NCI-H226 (cell line): ENCODE data around the gene HDAC3.

Source experiments
- DNase-seq: peaks from one replicate; pipeline ENCODE4 v3.0.0-alpha.2; 2015

HDAC3 gene

DNA sequence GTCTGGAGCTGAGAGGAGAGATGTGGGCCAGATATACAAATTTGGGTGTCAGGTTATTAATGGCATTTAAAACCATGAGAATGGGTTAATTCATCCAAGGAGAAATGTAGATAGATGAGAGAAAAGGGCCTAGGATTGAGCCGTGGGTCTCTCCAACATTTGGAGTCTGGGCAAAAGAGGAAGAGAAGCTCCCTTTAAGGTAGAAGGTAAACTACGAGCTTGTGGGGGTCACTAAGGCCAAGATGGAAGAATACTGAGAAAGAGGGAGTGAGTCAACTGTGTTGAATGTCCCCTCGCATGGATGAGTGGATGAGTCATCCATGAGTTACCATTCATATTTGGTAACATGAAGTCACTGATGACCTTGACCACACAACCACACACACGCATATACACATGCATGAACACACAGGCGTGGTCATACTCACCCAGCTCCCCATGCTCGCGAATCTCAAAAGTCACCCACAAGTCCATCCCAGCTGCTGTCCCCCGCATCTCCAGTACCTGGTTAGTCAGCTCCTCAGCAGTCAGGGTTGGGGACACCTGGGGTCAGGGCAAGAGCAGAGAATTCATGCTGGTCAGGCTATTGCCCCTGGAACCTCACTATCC is 21.4 kb upstream of the HDAC3 start:
- peak; percentile 61 for DNase-seq

DNA sequence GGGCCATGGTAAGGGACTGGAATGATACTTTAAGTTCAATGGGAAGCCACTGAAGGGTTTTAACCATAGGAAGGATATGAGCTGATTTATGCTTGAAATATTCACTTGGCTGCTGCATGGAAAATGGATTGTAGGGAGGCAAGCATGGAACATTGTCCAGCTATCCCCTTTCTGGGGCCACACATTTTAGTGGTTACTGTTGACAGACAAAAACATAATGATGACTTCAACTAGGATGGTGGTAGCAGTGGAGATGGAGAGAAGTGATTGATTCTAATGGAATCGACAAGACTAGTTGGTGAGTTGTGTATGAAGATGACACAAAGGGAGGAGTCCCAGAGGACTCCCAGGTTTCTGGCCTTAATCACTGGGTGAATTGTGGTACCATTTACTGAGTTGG is 20.8 kb upstream of the HDAC3 start:
- DNase-seq, result no peak

DNA sequence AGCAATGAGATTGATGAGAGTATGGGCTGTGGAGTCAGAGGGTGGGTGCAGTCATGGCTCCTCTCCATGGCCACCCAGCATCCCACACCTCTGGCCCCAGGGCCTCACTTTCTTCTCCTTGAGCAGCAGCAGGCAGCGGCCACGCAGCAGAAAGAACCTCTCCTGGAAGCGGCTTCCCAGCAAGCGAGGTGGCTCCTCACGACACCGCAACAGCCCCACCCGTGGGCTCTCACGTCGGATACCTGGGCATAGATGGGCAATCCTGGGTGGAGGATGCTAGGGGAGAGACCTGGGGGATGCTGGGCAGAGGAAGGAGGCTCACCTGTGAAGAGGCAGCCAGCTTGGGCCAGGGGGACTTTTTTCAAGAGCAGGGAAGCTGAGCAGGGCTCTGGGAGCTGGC is 19.7 kb upstream of the HDAC3 start:
- no peak for DNase-seq

DNA sequence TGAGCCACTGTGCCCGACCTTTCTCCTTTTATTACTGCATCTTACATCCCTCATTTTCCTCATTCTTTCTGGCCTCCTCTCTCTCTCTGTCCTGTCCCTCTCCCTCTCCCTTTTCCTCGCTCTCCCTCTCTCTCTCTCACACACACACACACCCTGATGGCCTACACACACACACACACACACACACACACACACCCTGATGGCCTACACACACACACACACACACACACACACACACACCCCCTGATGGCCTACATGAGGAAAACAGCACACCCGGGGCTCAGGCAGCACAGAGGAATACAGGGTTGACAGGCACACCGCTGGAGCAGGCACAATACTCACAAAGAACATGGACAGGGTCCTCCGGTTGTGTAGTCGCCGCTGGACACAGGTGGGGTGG is 18.4 kb upstream of the HDAC3 start:
- no peak for DNase-seq

DNA sequence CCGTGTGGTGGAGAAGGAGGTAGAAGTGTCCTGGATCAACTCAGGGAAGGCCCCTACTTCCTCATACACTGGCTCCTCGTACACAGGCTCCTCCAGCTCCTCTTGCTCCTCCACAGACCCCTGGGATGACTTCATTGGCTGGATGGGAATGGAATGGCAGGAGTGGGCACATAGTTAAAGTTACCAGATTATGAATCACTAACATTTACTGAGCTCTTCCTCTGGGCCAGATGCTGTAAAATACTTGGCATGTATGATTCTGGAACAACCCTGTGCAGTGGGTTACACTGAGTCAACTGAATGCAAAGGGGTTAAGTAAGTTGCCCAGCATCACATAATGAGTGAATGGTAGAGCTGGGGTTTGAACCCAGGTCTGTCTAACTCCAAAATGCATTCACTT is 17.6 kb upstream of the HDAC3 start:
- peak; percentile 80 for DNase-seq

DNA sequence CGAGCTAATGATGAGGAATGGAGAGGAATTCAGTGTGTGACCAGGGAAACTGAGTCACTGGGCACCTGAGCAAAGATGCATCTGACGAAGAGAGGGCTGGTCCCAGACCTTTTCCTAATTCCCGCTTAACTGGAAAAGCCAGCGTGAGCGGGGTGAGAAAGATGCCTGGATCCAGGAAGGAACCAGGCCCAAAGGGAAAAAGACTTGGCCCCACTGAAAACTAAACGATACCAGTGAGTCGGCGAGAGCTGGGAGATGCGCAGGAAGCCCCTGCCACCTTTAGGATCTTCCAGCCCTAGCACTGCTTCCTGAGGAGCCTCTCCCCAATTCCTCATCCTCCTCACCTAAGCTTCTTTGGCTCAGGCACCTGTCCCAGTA is 15.1 kb upstream of the HDAC3 start:
- DNase-seq, result no peak

DNA sequence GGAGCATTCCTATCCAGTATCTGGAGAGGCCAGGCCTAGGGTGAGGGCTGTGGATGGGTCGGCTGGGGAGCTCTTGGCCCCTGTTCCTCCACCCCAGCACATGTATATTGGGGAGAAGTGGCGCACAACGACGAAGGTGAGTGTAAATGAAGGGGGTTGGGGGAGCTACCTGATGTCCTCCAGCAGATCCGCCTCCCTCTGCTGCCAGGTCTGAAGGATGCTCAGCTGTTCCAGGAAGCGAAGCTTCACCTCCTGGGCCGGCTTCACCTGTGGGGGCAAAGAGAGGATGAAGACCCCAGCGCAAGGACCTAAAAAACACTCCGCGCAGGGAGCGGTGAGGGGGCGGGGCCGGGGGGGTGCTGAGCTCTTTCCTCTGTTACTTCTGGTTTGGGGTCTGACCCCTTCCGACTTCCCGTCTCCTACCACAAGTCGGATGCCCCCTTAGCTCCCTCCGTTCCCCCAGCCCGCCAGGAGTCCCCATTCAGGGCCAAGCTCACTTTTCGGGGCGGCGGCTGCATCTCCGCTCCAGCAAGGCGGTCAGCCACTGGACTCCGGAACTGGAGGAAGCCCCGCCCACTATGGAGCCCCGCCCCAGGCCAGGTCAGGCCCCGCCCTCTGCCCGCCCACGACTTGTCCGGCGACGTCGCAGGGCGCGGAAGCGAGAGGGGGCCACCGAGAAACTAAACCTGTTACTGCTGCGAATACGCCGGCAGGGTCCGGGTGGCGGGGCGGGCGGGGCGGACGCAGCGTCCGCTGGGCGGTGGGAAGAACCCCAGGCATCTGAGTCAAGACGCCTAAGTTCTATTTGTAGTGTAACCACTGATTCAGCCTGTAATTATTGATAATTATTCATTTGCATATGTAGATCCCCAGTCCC is 14.4 kb upstream of the HDAC3 start, which contains the start of gene FCHSD1:
Gene FCHSD1 (minus strand): TSS at position 568 of the 877 bp plus-strand sequence. CDS start 50 bp downstream, at position 518.
- peak; percentile 55 for DNase-seq

DNA sequence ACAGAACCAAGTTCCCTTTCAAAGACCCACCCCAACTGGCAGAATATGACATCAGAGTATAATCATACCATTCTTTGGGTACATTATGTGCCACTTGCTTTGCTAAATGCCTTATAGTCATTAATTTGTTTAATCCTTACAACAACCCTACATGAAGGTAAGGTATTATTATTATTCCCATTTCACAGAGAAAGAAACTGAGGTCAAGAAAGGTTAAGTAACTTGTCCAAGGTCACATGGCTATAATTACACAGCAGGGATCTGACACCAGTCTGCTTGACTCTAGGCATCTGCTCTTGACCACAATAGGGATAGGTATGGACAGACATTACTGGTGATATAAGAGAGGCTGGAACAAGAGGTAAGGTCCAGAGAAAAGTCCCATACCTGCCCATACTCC is 13.3 kb upstream of the HDAC3 start:
- no peak for DNase-seq

DNA sequence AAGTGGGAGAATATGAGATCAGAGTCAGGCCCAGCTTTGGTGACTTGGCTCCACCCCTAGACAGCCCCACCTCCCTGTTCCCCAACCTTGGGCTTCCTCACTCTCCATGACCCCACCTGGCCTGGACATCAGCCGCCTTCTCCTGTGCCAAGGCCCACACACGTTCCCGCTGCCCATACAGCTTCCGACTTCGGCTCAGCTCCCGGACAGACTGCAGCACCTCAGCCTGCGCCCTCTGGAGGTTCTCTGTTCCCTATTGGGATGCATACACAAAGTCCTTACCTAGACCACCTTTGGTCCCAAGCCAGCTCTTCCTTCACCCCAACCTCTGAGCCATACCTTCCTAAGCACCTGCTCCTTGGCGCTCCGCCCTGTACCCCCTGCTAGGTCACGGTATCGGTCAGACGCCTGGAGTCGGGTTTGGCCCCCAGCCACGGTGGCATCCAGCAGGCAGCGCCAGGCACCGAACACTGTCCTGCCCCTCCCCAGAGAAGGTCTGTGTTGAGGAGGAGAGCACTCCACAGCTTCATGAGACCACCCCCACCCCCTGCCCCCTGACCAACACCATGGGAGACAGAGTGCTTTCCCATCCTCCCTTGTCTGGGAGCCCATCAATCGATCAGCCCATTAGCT is 12.5 kb upstream of the HDAC3 start:
- DNase-seq, result no peak

DNA sequence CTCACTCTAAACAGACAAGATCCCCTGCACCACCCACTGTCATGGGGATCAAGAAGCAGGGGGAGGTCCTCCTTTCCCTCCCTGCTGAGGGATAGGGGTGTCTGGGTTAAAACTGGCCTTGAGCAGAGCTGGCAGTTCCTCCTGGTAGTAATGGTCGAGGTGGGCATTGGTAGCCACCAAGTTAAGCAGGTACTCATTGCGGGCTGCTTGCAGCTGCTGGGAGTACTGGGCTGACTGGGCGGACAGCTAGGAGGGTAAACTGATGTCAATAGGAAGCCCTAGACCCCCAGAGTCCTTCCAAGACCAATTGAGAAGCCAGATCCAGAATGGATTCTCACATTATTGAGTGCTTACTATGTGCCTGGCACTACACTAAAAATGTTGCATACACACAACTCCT is 11.2 kb upstream of the HDAC3 start:
- no peak for DNase-seq

DNA sequence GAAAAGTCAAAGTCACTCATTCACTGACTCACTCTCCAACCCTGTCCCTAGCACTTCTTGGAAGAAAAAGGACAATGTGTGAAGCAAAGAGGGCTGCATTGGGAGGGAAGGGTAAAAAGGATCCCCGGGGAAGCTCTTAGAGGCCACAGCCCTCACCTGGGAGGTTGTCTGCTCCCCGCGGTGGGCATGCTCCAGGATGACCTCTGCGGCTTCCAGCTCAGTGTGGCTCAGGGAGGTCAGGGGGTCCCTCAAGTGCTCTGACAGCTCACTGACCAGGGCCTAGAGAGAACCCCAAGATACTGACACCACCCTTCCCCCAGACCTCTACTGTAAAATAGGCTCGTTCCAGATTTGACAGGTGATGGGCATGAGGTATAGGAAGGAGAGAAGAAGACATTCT is 10.6 kb upstream of the HDAC3 start:
- DNase-seq, result no peak

DNA sequence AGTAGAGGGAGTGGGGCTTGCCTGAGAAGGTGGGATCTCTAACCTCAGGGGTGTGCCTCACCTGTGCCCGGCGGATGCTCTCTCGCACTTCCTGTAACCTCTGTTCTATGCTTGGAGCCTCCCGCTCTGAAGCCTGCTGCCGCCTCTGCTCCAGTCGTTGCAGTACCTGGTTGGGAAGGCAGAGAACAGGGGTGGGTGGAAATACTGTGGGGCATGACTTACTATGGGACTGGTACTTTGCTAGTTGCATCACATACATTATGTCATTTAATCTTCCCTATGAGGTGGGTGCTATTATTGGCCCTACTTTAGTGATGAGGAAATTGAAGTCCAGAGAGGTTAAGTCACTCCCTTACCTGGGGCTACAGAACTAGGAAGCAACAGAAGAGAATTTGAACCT is 9.4 kb upstream of the HDAC3 start:
- DNase-seq, result no peak

DNA sequence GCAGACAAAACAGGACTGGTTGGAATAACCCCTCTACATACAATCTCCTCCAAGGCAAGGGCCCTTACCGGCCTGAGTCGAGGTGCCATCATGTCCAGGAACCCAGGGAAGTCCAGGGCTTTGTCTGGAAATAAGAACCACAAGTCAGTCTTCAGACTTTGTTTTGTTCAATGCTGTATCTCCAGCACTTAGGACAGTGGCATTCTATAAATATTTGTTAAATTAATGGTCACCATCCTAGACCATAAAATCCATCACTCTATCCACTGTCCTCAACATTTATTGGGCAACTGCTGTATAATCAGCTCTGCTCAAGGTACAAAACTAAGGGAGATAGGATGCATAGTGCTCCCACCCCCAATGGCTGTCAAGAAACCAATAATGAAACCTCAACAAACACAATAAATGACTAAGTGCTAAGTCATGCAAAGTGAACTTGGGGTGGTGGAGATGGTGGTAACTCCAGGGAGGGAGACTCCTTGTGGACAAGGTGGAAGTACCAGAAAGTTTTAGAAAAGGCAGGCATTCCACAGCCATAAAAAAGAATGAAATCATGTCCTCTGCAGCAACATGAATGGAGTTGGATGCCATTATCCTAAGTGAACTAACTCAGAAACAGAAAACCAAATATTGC is 5.1 kb upstream of the HDAC3 start:
- DNase-seq, result peak; percentile 60

DNA sequence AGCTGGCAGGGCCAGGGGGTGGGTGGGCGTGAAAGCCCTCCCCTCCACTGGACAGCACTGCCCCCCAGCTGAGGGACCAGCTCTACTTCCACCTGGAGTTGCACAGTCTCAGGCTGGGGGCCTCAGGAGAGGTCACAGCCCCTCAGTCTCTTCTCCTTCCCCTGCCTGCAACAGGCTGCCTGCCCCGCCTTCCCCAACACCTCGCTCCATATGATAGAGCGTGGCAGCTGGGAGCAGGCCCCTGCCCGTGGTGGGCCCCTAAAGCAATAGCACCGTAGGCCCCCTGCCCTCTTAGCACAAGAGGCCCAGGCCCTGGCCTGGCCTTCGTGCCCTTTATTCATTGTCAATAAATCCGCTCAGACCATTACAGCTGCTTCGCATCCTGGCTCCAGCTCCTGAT is 4.0 kb upstream of the HDAC3 start:
- no peak for DNase-seq

DNA sequence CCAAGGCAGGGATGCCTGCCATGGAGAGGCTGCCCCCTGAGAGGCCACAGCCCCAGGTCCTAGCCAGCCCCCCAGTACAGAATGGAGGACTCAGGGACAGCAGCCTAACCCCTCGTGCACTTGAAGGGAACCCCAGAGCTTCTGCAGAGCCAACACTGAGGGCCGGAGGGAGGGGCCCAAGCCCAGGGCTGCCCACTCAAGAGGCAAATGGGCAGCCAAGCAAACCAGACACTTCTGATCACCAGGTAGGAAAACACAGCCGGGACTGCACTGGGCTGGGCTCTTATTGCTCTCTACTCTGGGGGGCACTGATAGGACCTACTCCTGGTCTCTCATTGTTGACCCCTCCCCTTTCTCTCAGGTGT is 3.4 kb upstream of the HDAC3 start:
- DNase-seq, result no peak

DNA sequence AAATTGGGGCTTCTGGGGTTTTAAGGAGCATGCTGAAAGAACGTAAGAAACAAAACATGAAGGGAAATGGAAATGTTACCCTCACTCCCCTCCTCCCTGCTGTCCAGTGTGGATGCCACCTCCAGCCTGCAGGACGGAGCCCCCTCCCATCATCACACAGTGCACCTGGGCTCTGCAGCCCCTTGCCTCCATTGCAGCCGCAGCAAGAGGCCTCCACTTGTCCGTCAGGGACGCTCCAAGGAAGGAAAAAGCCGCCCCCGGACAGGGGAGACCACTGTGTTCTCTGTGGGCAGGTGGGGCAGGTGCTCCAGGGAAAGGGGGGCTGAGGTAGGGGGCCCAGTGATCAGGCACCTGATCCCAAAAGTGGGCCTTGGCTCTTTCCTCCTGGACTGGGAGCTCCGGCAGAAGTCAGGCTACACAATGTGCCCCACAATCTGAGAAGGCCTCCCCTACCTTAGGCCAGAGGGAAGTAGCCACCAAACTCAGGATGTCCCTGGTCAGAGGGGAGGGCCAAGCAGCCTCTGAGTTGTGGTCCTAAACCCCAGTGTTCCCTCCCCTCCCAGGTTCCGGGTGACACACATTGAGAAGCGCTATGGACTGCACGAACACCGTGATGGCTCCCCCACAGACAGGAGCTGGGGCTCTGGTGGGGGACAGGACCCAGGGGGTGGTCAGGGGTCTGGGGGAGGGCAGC is 2.9 kb upstream of the HDAC3 start:
- no peak for DNase-seq

DNA sequence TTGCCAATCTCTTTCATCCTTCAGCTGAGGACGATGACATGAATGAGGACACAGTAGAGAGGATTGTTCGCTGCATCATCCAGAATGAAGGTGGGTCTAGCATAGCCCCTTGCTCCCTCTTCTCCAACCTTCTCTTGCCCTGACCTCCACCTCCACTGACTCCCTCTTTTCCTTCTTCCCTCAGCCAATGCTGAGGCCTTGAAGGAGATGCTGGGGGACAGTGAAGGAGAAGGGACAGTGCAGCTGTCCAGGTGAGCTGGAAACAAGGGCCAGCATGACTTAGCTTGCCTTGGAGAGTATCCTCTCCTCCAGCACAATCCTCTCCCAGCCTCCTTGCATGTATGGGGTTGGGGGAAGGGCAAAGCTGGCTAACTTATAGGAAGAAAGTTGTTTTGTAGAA is 2.1 kb upstream of the HDAC3 start:
- DNase-seq, result no peak

DNA sequence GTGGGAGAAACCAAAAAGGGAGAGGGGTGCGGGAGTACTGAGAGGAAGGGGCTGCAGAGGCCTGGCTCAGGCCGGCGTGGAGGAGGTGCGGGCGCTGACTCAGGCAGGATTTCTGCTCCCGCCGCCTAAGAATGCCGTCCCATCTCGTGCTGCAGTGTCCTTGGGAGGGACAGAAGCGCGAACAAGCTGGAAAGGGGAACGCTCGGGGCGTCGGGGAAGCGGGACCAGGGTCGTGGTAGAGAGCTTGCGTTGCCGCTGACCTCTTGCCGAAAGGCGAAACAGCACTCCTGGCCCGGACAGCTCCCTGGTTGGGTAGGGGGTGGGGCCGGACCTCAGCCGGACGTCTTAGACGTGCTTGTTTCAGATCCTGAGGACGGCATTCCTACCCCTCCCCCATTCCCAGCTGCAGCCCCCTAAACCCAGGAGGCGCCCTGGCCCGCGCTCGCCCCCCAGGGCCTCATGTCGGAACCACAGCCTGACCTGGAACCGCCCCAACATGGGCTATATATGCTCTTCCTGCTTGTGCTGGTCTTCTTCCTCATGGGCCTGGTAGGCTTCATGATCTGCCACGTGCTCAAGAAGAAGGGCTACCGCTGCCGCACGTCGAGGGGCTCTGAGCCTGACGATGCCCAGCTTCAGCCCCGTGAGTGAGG is 1.2 kb upstream of the HDAC3 start:
- peak; percentile 27 for DNase-seq

DNA sequence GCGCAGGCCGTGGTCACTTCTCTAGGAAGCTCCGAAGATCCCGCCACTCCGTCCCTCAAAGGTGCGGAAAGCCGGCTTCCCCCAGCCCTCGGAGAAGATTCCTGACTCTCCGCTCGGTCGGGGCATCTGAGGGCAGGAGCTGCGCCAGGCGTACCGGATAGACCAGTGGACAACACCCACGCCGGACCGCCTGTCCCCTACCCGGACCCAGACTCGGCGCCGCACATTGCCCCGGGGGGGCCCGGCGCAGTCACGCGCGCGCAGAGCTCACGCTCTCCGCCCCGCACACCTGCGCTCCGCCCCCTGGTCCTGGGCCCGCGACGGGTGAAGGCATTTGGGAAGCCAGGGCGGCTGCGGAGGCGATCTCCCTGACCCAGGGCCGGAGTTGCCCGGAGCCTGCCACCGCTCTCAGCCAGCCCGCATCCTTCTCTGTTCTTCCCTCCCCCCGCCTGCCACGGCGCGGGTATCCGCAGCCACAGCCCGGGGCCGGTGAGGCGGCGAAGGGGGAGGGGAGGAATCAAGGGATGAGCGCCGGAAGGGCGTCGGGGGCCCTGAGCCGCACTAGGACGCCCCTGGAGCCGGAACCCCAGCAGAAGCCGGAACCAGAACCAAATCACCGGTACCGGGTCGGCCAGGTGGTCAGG is 596 bp upstream of the HDAC3 start:
- no peak for DNase-seq

DNA sequence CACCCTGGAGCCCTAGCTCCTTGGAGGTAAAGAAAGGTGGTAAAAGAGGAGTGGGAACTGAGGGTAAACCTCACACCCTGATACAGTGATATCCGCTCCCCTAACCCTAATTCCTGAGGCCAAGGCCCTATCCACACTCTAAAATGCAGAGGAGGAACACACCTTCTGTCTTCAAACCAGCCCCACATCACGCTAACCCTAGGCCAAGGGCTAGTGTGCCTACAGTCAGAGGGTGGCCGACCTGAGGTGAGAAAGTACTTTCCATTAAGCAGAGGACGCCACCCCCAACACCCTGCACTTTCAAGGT is 590 bp downstream of the HDAC3 start:
- no peak for DNase-seq

DNA sequence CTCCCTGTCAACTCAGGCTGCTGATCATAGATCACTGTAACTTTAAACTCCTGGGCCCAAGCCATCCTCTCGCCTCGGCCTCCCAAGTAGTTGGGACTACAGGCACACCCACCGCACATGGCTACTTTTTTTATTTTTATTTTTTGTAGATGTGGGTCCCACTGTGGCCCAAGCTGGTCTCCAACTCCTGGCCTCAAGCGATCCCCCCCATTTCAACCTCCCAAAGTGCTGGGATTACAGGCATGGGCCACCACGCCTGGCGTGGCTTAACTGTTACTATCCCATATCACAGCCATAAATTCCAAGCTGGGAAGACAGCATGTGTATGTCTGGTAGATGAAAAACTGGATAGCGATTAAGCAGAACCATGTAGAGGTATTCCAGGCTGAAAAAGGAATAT is 1.0 kb downstream of the HDAC3 start:
- no peak for DNase-seq

DNA sequence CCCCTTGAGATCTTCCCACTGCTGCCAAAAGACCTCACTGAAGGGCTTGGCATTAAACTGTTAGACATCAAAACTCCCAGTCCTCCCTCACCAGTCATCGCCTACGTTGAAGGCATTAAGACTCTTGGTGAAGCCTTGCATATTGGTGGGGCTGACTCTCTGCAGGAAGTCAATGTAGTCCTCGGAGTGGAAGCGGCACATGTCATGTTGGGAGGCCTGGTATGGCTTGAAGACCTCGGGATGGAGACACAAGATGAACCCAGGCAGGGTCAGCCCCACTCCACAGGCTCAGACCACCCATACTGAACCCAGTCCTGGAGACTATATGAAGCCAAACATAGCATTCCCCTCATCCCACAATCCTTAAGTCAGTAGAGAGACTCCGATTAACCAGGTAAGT is 1.9 kb downstream of the HDAC3 start:
- no peak for DNase-seq
